IPS-18a (cell line): Measurements from ENCODE around the gene GLRA3.
"Not testable (repeated sequence)": the region's sequence is repeated elsewhere in the genome, so short reads cannot be mapped to it uniquely, and the experiment has no call there.

Source experiments
- H3K27ac ChIP-seq: one replicate; pipeline ENCODE4 v1.5.1; 2013; ENCODE audit warnings: low read length
- H3K27me3 ChIP-seq: one replicate; pipeline ENCODE4 v1.6.1; 2013; ENCODE audit warnings: mild to moderate bottlenecking, low read length; ENCODE audit not compliant: control insufficient read depth, insufficient read depth
- H3K36me3 ChIP-seq: one replicate; pipeline ENCODE4 v1.6.1; 2013; ENCODE audit warnings: low read depth, low read length; ENCODE audit not compliant: control insufficient read depth
- H3K4me1 ChIP-seq: one replicate; pipeline ENCODE4 v1.6.1; 2013; ENCODE audit warnings: low read depth, low read length; ENCODE audit not compliant: control insufficient read depth
- H3K4me3 ChIP-seq: one replicate; pipeline ENCODE4 v1.5.1; 2013; ENCODE audit warnings: low read length
- H3K9ac ChIP-seq: one replicate; pipeline ENCODE4 v1.6.1; 2013; ENCODE audit warnings: mild to moderate bottlenecking, low read length, moderate library complexity
- H3K9me3 ChIP-seq: one replicate; pipeline ENCODE4 v1.6.1; 2013; ENCODE audit warnings: low read depth, low read length; ENCODE audit not compliant: control insufficient read depth

The GLRA3 gene

DNA sequence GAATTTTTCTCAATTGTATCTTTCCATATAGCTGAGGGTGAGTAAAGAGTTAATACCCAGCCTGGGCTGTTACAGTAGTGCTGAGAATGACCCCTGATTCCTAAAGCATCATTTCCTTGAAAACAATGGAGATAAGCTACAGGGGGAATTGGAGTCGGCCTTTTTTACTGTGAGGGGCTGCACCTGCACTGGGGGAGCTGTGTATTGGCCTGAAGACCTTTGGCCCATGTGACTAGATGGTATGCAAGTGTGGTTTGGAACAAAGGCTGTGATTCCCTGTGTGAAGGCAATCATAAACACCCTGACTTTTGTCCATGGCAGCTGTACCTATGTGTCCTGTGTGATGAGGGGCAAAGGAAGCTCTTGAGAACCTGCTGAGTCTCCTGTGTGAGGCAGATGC lies 182.7 kb downstream of the GLRA3 start:
- Histone ChIP-seq H3K9me3 (no peaks in the 10 kb centered on the region), H3K4me3 (no peak overlapping the region), H3K9ac (no peak overlapping the region), H3K27me3 (no peaks in the 10 kb centered on the region), H3K36me3 (no peaks in the 10 kb centered on the region), H3K27ac (no peak overlapping the region), H3K4me1 (no peaks in the 10 kb centered on the region)

DNA sequence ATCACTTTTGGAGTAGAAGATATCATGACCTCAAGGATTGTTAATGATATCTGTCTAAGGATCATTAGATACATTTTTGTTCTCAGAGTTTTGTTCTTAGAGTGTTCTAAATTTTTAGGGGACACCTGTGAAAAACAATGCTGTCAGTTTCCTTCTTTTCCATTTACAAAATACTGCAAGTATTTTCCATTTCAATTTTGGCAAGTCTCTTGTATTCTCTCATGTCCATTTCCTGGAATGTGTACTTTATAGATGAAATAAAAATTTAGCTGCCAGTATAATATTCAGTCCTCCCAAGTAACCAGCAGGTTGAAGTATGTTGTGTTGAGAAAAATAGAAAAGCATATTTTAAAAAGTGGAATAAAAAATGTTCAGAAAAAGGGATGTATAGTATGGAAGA lies 188.9 kb downstream of the GLRA3 start:
- H3K4me1 ChIP-seq: no peaks in the 10 kb centered on the region
- H3K9ac ChIP-seq: no peak overlapping the region
- H3K9me3 ChIP-seq: no peaks in the 10 kb centered on the region
- H3K27ac ChIP-seq: no peak overlapping the region
- no peak overlapping the region for H3K4me3 ChIP-seq
- H3K27me3 ChIP-seq: no peaks in the 10 kb centered on the region
- H3K36me3 ChIP-seq: no peaks in the 10 kb centered on the region

DNA sequence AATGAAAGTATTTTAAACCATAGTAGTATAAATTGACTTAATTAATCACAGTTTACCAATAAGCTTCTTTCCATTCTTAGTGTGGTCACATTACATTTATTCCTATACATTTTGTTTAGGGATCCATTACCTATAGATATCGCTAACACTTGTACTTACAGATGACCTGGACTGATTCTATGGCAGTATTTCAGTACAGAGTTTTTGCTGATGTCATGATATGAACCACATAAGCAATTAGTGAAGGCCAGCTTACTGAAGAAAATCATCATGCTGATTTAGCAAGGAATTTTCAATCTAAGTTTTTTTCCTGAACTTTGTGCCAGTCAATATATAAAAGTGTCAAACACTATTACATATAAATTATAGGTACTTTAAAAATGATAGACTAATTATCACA lies 193.3 kb downstream of the GLRA3 start:
- no peaks in the 10 kb centered on the region for H3K9me3 ChIP-seq
- no peak overlapping the region for H3K27ac ChIP-seq
- H3K36me3 ChIP-seq: no peaks in the 10 kb centered on the region

DNA sequence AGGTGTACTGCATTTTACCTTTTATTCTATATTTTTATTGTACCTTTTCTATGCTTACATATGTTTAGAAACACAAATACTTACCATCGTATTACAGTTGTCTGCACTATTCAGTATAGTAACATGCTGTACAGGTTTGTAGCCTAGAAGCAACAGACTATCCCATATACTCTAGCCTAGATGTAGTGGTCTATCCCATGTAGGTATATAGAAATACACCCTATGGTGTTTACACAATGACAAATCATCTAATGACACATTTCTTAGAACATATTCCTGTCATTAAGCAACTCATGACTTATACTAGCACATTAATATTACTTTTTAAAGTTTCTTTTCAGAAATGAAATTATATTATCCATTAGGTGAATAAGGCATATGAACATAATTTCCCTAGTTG lies 195.6 kb downstream of the GLRA3 start:
- H3K36me3 ChIP-seq: no peaks in the 10 kb centered on the region
- no peaks in the 10 kb centered on the region for H3K27me3 ChIP-seq
- H3K4me3 ChIP-seq: no peak overlapping the region
- no peak overlapping the region for H3K27ac ChIP-seq
- no peaks in the 10 kb centered on the region for H3K9me3 ChIP-seq
- no peak overlapping the region for H3K9ac ChIP-seq
- H3K4me1 ChIP-seq: no peaks in the 10 kb centered on the region

More for the DNA sequence above, 193.3 kb downstream of the GLRA3 start:
- no peaks in the 10 kb centered on the region for H3K27me3 ChIP-seq
- H3K9ac ChIP-seq: no peak overlapping the region
- H3K4me1 ChIP-seq: no peaks in the 10 kb centered on the region
- no peak overlapping the region for H3K4me3 ChIP-seq

DNA sequence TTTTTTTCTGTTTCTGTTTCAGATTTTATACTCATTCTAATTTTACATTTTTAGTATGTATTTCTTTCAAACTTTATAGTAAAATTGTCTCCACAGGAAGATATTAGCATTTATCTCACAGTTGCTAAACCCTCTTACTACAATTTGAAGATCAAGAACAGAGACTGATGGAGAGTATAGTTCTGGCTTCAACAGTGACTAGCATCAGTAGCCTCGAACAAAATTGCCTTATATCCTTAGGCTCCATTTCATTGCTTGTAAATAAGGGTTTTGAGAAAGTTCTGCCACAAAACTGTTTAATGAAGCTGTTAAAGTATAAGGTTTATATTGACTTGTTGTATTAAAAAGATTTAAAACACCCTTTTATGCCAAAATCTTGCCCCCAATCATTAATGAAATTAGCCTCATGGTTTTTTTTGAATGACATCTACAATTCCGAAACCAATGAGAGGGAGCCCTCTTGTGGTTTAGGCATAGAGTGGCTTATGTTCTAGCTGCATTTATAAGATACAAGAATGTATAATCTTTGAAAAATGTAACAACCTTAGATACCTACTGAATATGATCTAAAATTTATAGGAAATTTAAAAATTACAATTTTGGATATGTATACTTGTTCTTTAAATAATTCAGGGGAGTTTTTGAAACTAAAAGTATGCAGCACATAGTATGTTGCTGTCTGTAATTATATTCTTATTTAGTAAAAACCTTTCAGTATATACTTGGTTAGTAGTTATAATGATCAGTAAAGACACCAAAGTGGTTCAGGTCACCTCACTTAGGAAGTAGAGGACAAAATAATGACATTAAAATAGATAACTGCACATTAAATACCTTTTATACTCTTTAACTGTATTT lies 196.9 kb downstream of the GLRA3 start:
- Histone ChIP-seq H3K27me3 (no peaks in the 10 kb centered on the region), H3K27ac (no peak overlapping the region), H3K9ac (no peak overlapping the region), H3K36me3 (no peaks in the 10 kb centered on the region), H3K4me3 (no peak overlapping the region), H3K9me3 (no peaks in the 10 kb centered on the region), H3K4me1 (no peaks in the 10 kb centered on the region)

DNA sequence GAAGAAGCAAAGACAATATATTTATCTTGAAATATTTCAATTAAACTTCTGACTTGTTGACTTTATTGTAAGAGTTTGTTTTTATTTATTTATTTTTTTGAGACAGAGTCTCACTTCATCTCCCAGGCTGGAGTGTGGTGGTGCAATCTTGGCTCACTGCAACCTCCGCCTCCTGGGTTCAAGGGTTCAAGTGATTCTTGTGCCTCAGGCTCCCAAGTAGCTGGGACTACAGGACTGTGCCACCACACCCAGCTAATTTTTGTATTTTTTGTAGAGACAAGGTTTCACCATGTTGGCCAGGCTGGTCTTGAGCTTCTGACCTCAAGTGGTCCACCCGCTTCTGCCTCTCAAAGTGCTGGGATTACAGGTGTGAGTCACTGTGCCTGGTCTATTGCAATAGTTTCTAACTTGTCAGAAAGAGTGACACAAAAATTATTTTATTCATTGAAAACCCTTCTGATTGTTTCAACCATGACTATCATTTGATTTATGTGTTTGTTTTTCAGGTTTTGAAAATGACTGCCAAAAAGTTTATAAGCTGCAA lies 199.1 kb downstream of the GLRA3 start:
- H3K27me3 ChIP-seq, H3K4me1 ChIP-seq, H3K9me3 ChIP-seq, H3K9ac ChIP-seq, H3K27ac ChIP-seq, H3K4me3 ChIP-seq, H3K36me3 ChIP-seq: not testable (repeated sequence)

DNA sequence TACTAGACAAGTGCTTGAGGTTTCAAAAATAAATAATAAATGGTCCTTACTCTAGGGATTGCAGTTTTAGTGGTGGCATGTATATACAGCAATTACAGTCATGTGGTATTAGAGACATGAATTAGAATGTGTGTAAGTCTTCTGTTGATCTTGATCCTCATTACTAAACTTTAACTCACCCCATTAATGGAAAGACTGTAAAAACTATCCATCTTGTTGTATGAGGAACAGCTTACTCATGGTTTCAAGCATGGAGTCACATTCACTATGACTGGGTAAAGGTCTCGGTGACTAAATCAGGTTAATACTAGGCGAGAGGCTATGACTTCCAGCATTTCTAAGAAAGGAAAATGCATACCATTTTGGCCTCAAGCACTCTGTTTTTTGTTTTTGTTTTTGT lies 199.8 kb downstream of the GLRA3 start:
- Histone ChIP-seq H3K9ac (no peak overlapping the region), H3K27ac (no peak overlapping the region), H3K36me3 (no peaks in the 10 kb centered on the region), H3K4me1 (no peaks in the 10 kb centered on the region), H3K27me3 (no peaks in the 10 kb centered on the region), H3K4me3 (no peak overlapping the region), H3K9me3 (no peaks in the 10 kb centered on the region)

DNA sequence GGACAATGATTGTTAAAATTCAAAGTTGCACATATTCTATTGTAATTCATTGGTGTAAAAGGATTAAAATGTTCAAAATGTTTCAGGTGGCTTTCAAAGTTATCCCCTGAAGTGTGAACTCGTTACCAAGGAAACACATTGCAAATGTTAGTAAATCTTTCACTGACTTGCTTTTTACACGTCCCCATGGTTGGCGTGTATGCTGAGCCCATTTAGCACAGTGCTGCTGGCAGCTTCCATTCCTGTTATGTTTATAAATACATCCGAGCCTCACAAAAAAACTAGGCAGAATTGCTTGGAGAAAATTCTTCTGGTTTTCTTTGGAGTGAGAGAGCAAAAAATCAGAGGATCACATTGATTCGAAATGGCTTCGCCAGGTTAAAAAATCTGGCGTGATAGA lies 200.9 kb downstream of the GLRA3 start:
- Histone ChIP-seq H3K9me3 (no peaks in the 10 kb centered on the region), H3K27me3 (no peaks in the 10 kb centered on the region), H3K9ac (no peak overlapping the region), H3K4me1 (no peaks in the 10 kb centered on the region), H3K4me3 (no peak overlapping the region), H3K27ac (no peak overlapping the region), H3K36me3 (no peaks in the 10 kb centered on the region)

DNA sequence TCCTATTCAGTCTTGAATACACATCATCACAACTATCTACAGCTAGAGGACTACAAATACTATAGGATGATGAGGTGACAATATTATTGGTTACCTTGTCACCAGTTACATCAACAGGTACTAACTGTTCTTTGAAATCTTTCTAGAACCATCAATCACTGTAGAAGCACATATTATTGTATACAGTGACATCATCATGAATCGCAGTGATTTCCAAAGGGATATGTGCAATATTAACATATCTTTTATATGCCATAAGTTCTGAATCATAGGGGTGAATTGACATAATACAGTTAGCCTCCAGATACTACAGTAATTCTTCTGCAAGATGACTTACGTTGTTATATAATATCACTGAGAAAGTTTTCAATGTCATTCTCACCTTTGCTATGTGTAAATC lies 201.6 kb downstream of the GLRA3 start:
- Histone ChIP-seq H3K27me3 (no peaks in the 10 kb centered on the region), H3K4me3 (no peak overlapping the region), H3K9me3 (no peaks in the 10 kb centered on the region), H3K36me3 (no peaks in the 10 kb centered on the region), H3K9ac (no peak overlapping the region), H3K4me1 (no peaks in the 10 kb centered on the region), H3K27ac (no peak overlapping the region)

DNA sequence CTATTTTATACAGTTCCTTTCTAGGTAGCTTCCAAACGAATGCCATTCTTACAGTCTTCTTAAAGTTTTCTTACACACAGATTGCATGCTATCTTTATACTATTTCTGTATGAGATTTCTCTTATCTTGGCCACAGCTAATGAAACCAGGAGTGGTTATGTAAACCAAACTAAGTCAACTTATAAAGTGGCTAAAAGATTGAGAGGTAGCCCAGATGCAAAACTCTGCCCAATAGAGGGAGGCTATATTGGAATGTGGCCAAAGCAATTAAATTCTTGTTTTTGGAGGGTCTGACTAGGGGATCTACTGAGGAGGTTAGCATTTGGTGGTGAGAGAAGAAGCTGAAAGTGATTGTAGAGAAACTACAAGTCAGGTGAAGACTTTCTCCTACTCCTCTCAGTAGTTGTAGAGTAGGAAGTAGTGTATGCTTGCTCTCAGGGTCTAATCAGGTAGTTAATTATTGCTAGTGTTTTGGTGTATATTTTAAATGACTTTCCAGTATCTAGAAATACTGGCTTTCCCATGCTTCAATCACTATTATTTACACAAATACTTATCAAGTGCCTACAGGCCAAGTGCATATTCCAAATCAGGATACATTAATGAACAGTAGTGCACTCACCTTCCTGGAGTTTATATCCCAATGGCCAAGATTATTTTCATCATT lies 202.6 kb downstream of the GLRA3 start:
- no peaks in the 10 kb centered on the region for H3K4me1 ChIP-seq
- no peak overlapping the region for H3K9ac ChIP-seq
- no peaks in the 10 kb centered on the region for H3K27me3 ChIP-seq
- H3K36me3 ChIP-seq: no peaks in the 10 kb centered on the region
- no peak overlapping the region for H3K4me3 ChIP-seq
- no peak overlapping the region for H3K27ac ChIP-seq
- no peaks in the 10 kb centered on the region for H3K9me3 ChIP-seq

DNA sequence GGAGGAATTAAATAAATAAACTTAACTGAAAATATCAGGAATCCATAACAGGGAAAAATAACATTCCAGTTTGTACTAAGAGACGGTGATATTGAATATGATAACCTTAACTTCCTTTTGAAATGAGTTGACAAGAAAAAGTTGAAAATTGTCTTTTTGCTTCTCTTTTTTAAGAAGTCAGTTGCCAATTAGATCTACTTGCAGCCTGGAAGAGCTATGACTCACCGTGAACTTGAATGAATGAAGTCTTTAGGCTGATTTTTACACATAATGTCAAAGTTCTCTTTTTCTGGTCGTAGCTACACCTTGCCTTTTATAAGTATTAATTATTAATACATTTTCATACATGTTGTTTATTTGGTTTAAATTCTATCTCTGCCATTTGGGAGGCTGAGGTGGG lies 212.4 kb downstream of the GLRA3 start:
- Histone ChIP-seq H3K27ac (no peak overlapping the region), H3K27me3 (no peaks in the 10 kb centered on the region), H3K9me3 (peaks cover 3% of the 10 kb centered on the region), H3K4me3 (no peak overlapping the region), H3K36me3 (no peaks in the 10 kb centered on the region), H3K4me1 (no peaks in the 10 kb centered on the region), H3K9ac (no peak overlapping the region)

DNA sequence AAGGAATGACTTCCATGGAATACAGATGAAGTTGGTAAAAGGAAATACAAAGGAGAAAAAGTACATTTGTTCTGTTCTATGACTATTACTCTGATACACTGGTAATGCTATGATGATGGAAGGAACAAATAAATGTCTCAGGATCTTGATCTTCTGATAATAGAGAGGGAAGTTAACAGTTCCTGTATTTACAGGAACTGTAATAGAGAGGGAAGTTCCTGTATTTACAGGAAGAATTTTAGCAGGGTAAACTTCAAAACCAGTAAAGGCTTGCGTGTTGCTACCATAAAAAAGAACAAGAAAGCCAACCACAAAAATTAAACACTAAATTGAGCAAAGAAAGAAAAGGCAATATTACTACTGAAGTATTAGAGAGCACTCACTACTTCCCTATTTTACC lies 215.1 kb downstream of the GLRA3 start:
- no peak overlapping the region for H3K4me3 ChIP-seq
- no peak overlapping the region for H3K27ac ChIP-seq
- H3K9ac ChIP-seq: no peak overlapping the region
- no peaks in the 10 kb centered on the region for H3K36me3 ChIP-seq
- peaks cover 7% of the 10 kb centered on the region for H3K9me3 ChIP-seq
- no peaks in the 10 kb centered on the region for H3K27me3 ChIP-seq
- H3K4me1 ChIP-seq: no peaks in the 10 kb centered on the region
